NT2/D1 (cell line): ENCODE measurements around the gene KIZ.

Experiments
- YY1 ChIP-seq: IDR thresholded peaks from 2 replicates; pipeline ENCODE4 v1.6.1; 2011; ENCODE audit not compliant: insufficient read length, insufficient read depth
- ZNF274 ChIP-seq: IDR thresholded peaks from 2 replicates; pipeline ENCODE4 v1.6.1; 2011; ENCODE audit warnings: mild to moderate bottlenecking, low read depth, low read length

DNA sequence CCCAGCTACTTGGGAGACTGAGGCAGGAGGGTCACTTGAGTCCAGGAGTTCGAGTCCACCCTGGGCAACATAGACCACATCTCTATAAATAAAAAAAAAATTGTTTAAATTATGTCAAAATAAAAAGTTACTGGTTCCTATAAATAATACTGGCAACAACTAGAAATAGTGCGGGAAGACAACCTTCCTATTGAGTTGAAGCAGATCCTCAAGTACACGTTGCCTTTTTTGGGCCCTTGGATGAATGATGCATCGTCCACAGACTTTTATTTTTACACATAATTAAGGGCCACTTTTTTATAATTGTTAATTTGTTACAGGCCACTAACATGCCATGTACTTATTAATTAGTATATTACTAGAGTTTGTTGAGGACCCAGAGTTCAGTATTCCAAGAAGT, 31.1 kb downstream of the KIZ start:
- no peak for TF ChIP-seq YY1
- TF ChIP-seq ZNF274: no peak
